ENCODE results near the gene COL21A1.

- TF ChIP-seq POLR2A (IDR thresholded peaks at IDR 0.05), result no peak
- TF ChIP-seq CTCF (IDR thresholded peaks at IDR 0.05), result no peak
- no peak for TF ChIP-seq POLR2AphosphoS5 (IDR thresholded peaks at IDR 0.05; ENCODE audit: insufficient read depth in 1 of 2, low read depth in 1 of 2)
Measured at GRCh38 chr6:56096541-56096940, 150.8 kb downstream of the COL21A1 start.

Data from vagina (tissue), 2 donors.